Endothelial cell of umbilical vein (primary cell): ENCODE measurements around the gene TMEM61. TPM values are rescaled to one million over a fixed set of nuclear protein-coding genes. Genes with fewer than 3 reads are reported as not detected.

ENCODE experiments used
- BruUV-seq: library from RNA; stranded (reverse); fragments of 400-500 nt; replicated peaks from 2 replicates; lab custom pipeline; 2021; lab: Mats Ljungman, UMichigan
- CTCF ChIA-PET: fragments of 300-600, 350-600 bp; sonication (Branson Sonifier 250); formaldehyde crosslinking; loops from one replicate; lab custom pipeline; 2021; ENCODE audit warnings: antibody characterized with exemption, inconsistent platforms; lab: Charles Lee
- POLR2A ChIA-PET: fragments of 300-600, 350-600 bp; sonication (Branson Sonifier 250); formaldehyde crosslinking; loops from one replicate; lab custom pipeline; 2021; ENCODE audit warnings: antibody characterized with exemption, inconsistent platforms; lab: Charles Lee
- DNase-seq: peaks from one replicate; pipeline ENCODE4 v3.0.0-alpha.2; 2011; ENCODE audit warnings: low read depth, low spot score
- FAIRE-seq: peaks from 2 replicates; lab custom pipeline; 2011; peaks lifted over from hg19 to GRCh38; lab: Jason Lieb, UNC
- H2AFZ ChIP-seq: 2 replicates; pipeline ENCODE4 v1.6.0; 2012; ENCODE audit warnings: low read depth, low read length, control low read depth, inconsistent platforms
- H3K27ac ChIP-seq: 2 replicates; pipeline ENCODE4 v1.5.1; 2011; ENCODE audit warnings: low read depth, mild to moderate bottlenecking, control low read depth, low read length, moderate library complexity; ENCODE audit not compliant: insufficient read depth
- H3K27me3 ChIP-seq, 2 experiments: 2 replicates each; pipeline versions ENCODE4 v1.6.0 to v1.6.1; 2011; ENCODE audit warnings: low read length in 2 of 2, mixed read lengths in 1 of 2; ENCODE audit not compliant: control insufficient read depth in 2 of 2, insufficient read depth in 2 of 2
- H3K36me3 ChIP-seq, 2 experiments: 2 replicates in 1 of 2; 3 replicates in 1 of 2; pipeline ENCODE4 v1.5.1; 2011; ENCODE audit warnings: low read length in 2 of 2, mild to moderate bottlenecking in 1 of 2, moderate library complexity in 1 of 2; ENCODE audit not compliant: control insufficient read depth in 2 of 2, insufficient read depth in 2 of 2; ENCODE audit errors: extremely low read depth in 1 of 2
- H3K4me1 ChIP-seq: 3 replicates; pipeline ENCODE4 v1.5.1; 2011; ENCODE audit warnings: mild to moderate bottlenecking, low read length; ENCODE audit not compliant: control insufficient read depth, insufficient read depth; ENCODE audit errors: extremely low read depth
- H3K4me2 ChIP-seq: 2 replicates; pipeline ENCODE4 v1.6.1; 2011; ENCODE audit warnings: low read length, control low read depth, mixed read lengths; ENCODE audit not compliant: insufficient read depth
- H3K4me3 ChIP-seq, 3 experiments: fragments of 200-600 bp in 1 of 3; sonication (generic), shearing (Covaris generic) in 1 of 3; replicated peaks in 1 of 3; 2 replicates each; pipeline ENCODE4 v1.5.1; 2011 to 2016; ENCODE audit warnings: control low read depth in 3 of 3, low read length in 3 of 3, mild to moderate bottlenecking in 2 of 3, inconsistent platforms in 1 of 3, low read depth in 1 of 3, moderate library complexity in 1 of 3; ENCODE audit not compliant: insufficient read depth in 1 of 3
- H3K79me2 ChIP-seq: 2 replicates; pipeline ENCODE4 v1.6.0; 2012; ENCODE audit warnings: low read length, inconsistent platforms; ENCODE audit not compliant: control insufficient read depth, insufficient read depth
- H3K9ac ChIP-seq: replicated peaks from 2 replicates; pipeline ENCODE3; 2011; ENCODE audit warnings: low read length, control low read depth; ENCODE audit not compliant: insufficient read depth; ENCODE audit errors: extremely low read depth
- H3K9me1 ChIP-seq: replicated peaks from 3 replicates; pipeline ENCODE4 v1.6.0; 2011; ENCODE audit warnings: mild to moderate bottlenecking, low read length; ENCODE audit not compliant: control insufficient read depth, insufficient read depth; ENCODE audit errors: extremely low read depth
- H3K9me3 ChIP-seq: replicated peaks from 2 replicates; pipeline ENCODE4 v1.5.1; 2012; ENCODE audit warnings: low read length, inconsistent platforms; ENCODE audit not compliant: control insufficient read depth, insufficient read depth
- H4K20me1 ChIP-seq: replicated peaks from 2 replicates; pipeline ENCODE3; 2011; ENCODE audit warnings: mild to moderate bottlenecking, low read length; ENCODE audit not compliant: control insufficient read depth, insufficient read depth; ENCODE audit errors: extremely low read depth
- CTCF ChIP-seq, 2 donors: IDR thresholded peaks; 1 replicate in 1 of 2; 2 replicates in 1 of 2; pipeline ENCODE4 v1.5.1; 2011; ENCODE audit warnings: low read length in 2 of 2, mild to moderate bottlenecking in 2 of 2, moderate library complexity in 2 of 2, control low read depth in 1 of 2, inconsistent platforms in 1 of 2, low read depth in 1 of 2; ENCODE audit not compliant: insufficient read depth in 1 of 2; ENCODE audit errors: extremely low read depth in 1 of 2
- EZH2 ChIP-seq: IDR thresholded peaks from 2 replicates; pipeline ENCODE4 v1.6.1; 2012; ENCODE audit warnings: borderline replicate concordance, low read depth, mild to moderate bottlenecking, moderate library complexity, low read length, inconsistent platforms; ENCODE audit not compliant: severe bottlenecking
- FOS ChIP-seq: IDR thresholded peaks from 2 replicates; pipeline ENCODE4 v1.6.1; 2011; ENCODE audit warnings: mild to moderate bottlenecking, low read length, moderate library complexity, borderline replicate concordance; ENCODE audit not compliant: insufficient read depth
- GATA2 ChIP-seq: IDR thresholded peaks from 2 replicates; pipeline ENCODE4 v1.7.0; 2011; ENCODE audit warnings: low read depth, mild to moderate bottlenecking, moderate library complexity, mixed read lengths, low read length; ENCODE audit not compliant: insufficient read length, insufficient read depth
- JUN ChIP-seq: IDR thresholded peaks from 2 replicates; pipeline ENCODE4 v1.6.1; 2011; ENCODE audit warnings: borderline replicate concordance, low read depth; ENCODE audit not compliant: insufficient read length, insufficient read depth
- MAX ChIP-seq: IDR thresholded peaks from 2 replicates; pipeline ENCODE4 v1.6.1; 2011; ENCODE audit not compliant: insufficient read depth, insufficient read length
- MYC ChIP-seq: IDR thresholded peaks from one replicate; pipeline ENCODE4 v1.6.1; 2011; ENCODE audit warnings: mild to moderate bottlenecking, low read depth, low read length
- POLR2A ChIP-seq: IDR thresholded peaks from 2 replicates; pipeline ENCODE4 v1.6.1; 2012; ENCODE audit warnings: low read depth, mild to moderate bottlenecking, control low read depth, low read length
- POLR2AphosphoS5 ChIP-seq: IDR thresholded peaks from 2 replicates; pipeline ENCODE4 v1.6.1; 2012; ENCODE audit warnings: low read depth, mild to moderate bottlenecking, control low read depth, low read length, moderate library complexity; ENCODE audit not compliant: insufficient read depth
- dilution Hi-C: fragments of 300-500 bp; cut with MboI; formaldehyde crosslinking; loops from one replicate; pipeline ENCODE4 v1.15.0; 2019; ENCODE audit warnings: low sequenced_read_pairs; ENCODE audit not compliant: extremely low pct_ligation_motif_present
- intact Hi-C: fragments of 100-400 bp; cut with micrococcal nuclease; formaldehyde crosslinking; loops from one replicate; pipeline ENCODE4 v1.10.0; 2022
- polyA plus RNA-seq, 4 experiments: library from polyadenylated mRNA; depleted of rRNA in 3 of 4; stranded (reverse) in 3 of 4; unstranded in 1 of 4; fragments of >200 nt; gene quantifications; 2 replicates each; pipeline versions ENCODE4 v1.2.1 to v1.2.3, GENCODE V29; 2011 to 2012; ENCODE audit warnings: missing spikeins in 1 of 4
- total RNA-seq: library from RNA; stranded (reverse); gene quantifications from 2 replicates; pipeline ENCODE4 v1.2.3, GENCODE V29; 2021

The TMEM61 gene
- total and polyA plus RNA-seq, 2 donors (not counting 3 experiments of a cell fraction or from before 2014, with no cell fraction given): not detected

GRCh38 chr1:54947540-54947939 lies 32.9 kb upstream of the TMEM61 start:
- ChIA-PET POLR2A (interaction anchor here (0.7 kb wide), 1 partner anchor 814 kb away, joined by 3 read pairs; no protein-coding TSS in a partner anchor), CTCF (interaction anchor here (3.4 to 16.7 kb wide), 3 partner anchors 40 to 71 kb away, joined by 31 to 918 read pairs (median 587); partner anchors contain the start of genes BSND and TMEM61)
- H4K20me1 ChIP-seq: no peaks in the 10 kb centered on the region
- FAIRE-seq (no peak), DNase-seq (no peak)
- peaks cover 0 to 4% of the 10 kb centered on the region in 2 experiments for H3K27me3 ChIP-seq
- H3K79me2 ChIP-seq: no peaks in the 10 kb centered on the region
- H3K4me1 ChIP-seq: peaks cover 8% of the 10 kb centered on the region
- H2AFZ ChIP-seq: no peak overlapping the region
- dilution Hi-C loops (no loop called here), intact Hi-C loops (no loop called here)
- H3K27ac ChIP-seq: no peak overlapping the region
- no peak overlapping the region for H3K9ac ChIP-seq
- H3K36me3 ChIP-seq: no peaks in the 10 kb centered on the region
- H3K9me3 ChIP-seq: no peaks in the 10 kb centered on the region
- no peak overlapping the region for H3K4me2 ChIP-seq
- H3K4me3 ChIP-seq: no peak overlapping the region
- TF ChIP-seq EZH2 (no peak), JUN (no peak), POLR2AphosphoS5 (no peak), MAX (no peak), FOS (no peak), GATA2 (no peak), POLR2A (no peak), CTCF (IDR thresholded peaks at IDR 0.05; ENCODE audit: extremely low read depth in 1 of 2, insufficient read depth in 1 of 2, low read depth in 1 of 2, low read length in 2 of 2) (no peak), MYC (no peak)
- no TSS peak for BruUV-seq
- no peaks in the 10 kb centered on the region for H3K9me1 ChIP-seq
